ENCODE results near the gene TXNDC11. TPM values are rescaled to one million over a fixed set of nuclear protein-coding genes. Genes with fewer than 3 reads are reported as not detected.

The TXNDC11 gene
- total and polyA plus RNA-seq, 9 donors: 18.1 to 27.9 (median 22.0) TPM

DNA sequence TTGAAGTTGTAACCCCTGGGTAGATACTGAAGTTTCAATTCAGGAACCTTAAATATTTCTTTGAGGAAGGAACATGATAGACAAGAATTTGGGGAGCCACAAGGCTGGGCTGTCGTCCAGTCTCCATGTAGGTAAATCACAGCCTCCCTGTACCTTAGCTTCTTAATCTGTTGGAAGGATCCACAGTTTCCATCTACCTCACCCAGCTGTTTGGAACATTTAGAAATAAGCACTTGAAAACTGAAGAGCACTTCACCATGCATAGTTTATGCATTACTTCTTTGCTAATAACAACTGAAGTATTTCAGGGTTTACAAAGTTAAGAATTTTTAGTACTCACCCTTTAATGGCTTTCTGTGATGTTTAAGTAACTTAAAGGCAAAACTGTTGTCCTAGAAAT, 17.2 kb downstream of the TXNDC11 start:
- Histone ChIP-seq H3K4me1 (ENCODE audit: control insufficient read depth, insufficient read depth, low read length) (no peaks in the 10 kb centered on the region), H3K27ac (ENCODE audit: low read length) (no peak overlapping the region), H3K9me3 (replicated peaks; ENCODE audit: control insufficient read depth, low read depth, low read length) (no peaks in the 10 kb centered on the region), H3K36me3 (ENCODE audit: control insufficient read depth, insufficient read depth, low read length) (peaks cover 32% of the 10 kb centered on the region), H3K4me3 (ENCODE audit: low read length) (no peak overlapping the region), H3K27me3 (ENCODE audit: control insufficient read depth, insufficient read depth, low read length) (no peaks in the 10 kb centered on the region)
- DNase-seq: no peak
- WGBS (ENCODE audit: insufficient coverage): no CpG with 5 or more reads among the region's 1 CpG

DNA sequence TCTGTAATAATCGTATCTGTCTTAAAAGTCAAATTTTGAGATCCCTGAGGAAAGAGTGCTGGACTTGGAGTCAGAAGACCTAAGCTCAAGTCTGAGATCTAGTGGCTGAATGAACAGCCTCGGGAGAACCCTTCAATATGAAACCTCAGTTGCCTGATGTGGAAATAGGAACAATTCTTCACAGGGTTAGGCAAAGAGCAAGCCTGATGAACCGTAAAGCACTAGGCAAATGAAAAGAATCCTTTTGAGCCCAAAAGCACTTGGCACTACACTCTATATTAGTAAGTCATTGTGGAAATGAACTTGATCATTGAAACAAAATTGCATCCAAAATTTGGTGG, 20.2 kb downstream of the TXNDC11 start:
- WGBS (ENCODE audit: insufficient coverage): 40% methylated on average over 1 of the region's 3 CpGs
- H3K27ac ChIP-seq (ENCODE audit: low read length): no peak overlapping the region
- H3K27me3 ChIP-seq (ENCODE audit: control insufficient read depth, insufficient read depth, low read length): no peaks in the 10 kb centered on the region
- no peak for DNase-seq
- no peak overlapping the region for H3K4me3 ChIP-seq (ENCODE audit: low read length)
- no peaks in the 10 kb centered on the region for H3K4me1 ChIP-seq (ENCODE audit: control insufficient read depth, insufficient read depth, low read length)
- peaks cover 34% of the 10 kb centered on the region for H3K36me3 ChIP-seq (ENCODE audit: control insufficient read depth, insufficient read depth, low read length)
- H3K9me3 ChIP-seq (replicated peaks; ENCODE audit: control insufficient read depth, low read depth, low read length): no peaks in the 10 kb centered on the region

DNA sequence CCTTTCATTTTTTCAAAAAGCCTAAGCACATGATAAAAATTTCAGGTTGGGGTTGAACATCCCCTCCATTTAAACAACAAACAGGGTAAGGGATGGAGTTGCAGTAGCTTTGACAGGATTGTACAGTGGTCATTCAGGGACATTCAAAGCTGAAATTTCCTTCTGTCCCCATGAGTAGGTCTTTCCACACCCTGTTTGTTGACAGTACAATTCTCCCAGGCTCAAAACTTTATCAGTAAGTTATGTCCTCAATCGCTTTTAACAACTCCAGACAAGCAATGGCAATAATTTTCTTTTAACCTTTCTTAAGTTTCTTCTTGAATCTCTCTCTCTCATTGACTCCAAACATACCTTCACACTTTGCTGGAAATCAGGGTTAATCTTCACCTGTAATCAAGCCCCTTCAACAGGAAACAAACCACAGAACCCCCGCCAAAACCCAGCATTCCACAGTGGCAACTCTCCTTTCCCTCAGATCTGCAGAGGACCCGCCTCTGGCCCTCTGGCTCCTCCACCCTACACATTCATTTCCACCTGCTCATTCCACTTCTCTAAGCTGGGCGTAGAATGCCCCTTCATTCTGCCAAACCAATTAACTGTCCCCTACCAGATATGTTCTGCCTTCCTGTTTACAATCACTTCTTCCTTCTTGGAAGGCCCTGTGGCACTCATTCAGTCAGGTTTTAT, 20.7 kb downstream of the TXNDC11 start:
- H3K4me3 ChIP-seq (ENCODE audit: low read length): no peak overlapping the region
- no peak overlapping the region for H3K27ac ChIP-seq (ENCODE audit: low read length)

GRCh38 chr16:11719762-11720161, 22.9 kb downstream of the TXNDC11 start:
- peaks cover 34% of the 10 kb centered on the region for H3K36me3 ChIP-seq (ENCODE audit: control insufficient read depth, insufficient read depth, low read length)
- 100% methylated on average over 1 of the region's 4 CpGs for WGBS (ENCODE audit: insufficient coverage)
- no peak overlapping the region for H3K4me3 ChIP-seq (ENCODE audit: low read length)
- no peak for DNase-seq
- no peaks in the 10 kb centered on the region for H3K27me3 ChIP-seq (ENCODE audit: control insufficient read depth, insufficient read depth, low read length)
- no peak overlapping the region for H3K27ac ChIP-seq (ENCODE audit: low read length)
- no peaks in the 10 kb centered on the region for H3K4me1 ChIP-seq (ENCODE audit: control insufficient read depth, insufficient read depth, low read length)
- no peaks in the 10 kb centered on the region for H3K9me3 ChIP-seq (replicated peaks; ENCODE audit: control insufficient read depth, low read depth, low read length)

More for the DNA sequence above, 20.7 kb downstream of the TXNDC11 start:
- 86% methylated on average over 4 of the region's 4 CpGs for WGBS (ENCODE audit: insufficient coverage)
- no peaks in the 10 kb centered on the region for H3K4me1 ChIP-seq (ENCODE audit: control insufficient read depth, insufficient read depth, low read length)
- no peaks in the 10 kb centered on the region for H3K9me3 ChIP-seq (replicated peaks; ENCODE audit: control insufficient read depth, low read depth, low read length)
- H3K27me3 ChIP-seq (ENCODE audit: control insufficient read depth, insufficient read depth, low read length): no peaks in the 10 kb centered on the region
- peaks cover 34% of the 10 kb centered on the region for H3K36me3 ChIP-seq (ENCODE audit: control insufficient read depth, insufficient read depth, low read length)
- no peak for DNase-seq

- no peaks in the 10 kb centered on the region for H3K27me3 ChIP-seq (ENCODE audit: control insufficient read depth, insufficient read depth, low read length)
- DNase-seq: no peak
- H3K4me1 ChIP-seq (ENCODE audit: control insufficient read depth, insufficient read depth, low read length): no peaks in the 10 kb centered on the region
- peaks cover 34% of the 10 kb centered on the region for H3K36me3 ChIP-seq (ENCODE audit: control insufficient read depth, insufficient read depth, low read length)
- no peak overlapping the region for H3K27ac ChIP-seq (ENCODE audit: low read length)
- no peaks in the 10 kb centered on the region for H3K9me3 ChIP-seq (replicated peaks; ENCODE audit: control insufficient read depth, low read depth, low read length)
- no peak overlapping the region for H3K4me3 ChIP-seq (ENCODE audit: low read length)
Observed at GRCh38 chr16:11719171-11719570, 23.5 kb downstream of the TXNDC11 start.

DNA sequence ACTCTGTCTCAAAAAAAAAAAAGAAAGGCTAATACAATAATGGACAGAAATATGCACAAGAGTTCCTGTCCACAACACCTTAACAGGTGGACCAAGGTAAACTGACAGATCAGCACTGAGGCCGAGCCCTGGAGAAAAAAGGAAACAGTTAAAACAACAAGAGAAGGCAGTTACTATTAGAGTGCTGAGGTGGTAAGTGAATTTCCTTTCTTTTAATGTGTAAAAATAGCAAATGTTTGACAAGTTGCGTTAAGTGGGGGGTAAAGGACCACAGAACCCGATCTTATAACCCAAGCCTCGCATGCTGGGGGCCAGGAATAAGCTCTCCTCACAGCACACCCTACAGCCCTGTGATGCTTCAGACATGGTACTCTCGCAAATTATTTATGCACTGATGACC, 24.8 kb downstream of the TXNDC11 start:
- no peak for DNase-seq
- WGBS (ENCODE audit: insufficient coverage): no CpG with 5 or more reads among the region's 5 CpGs
- H3K4me1 ChIP-seq (ENCODE audit: control insufficient read depth, insufficient read depth, low read length): no peaks in the 10 kb centered on the region
- peaks cover 45% of the 10 kb centered on the region for H3K36me3 ChIP-seq (ENCODE audit: control insufficient read depth, insufficient read depth, low read length)
- no peaks in the 10 kb centered on the region for H3K27me3 ChIP-seq (ENCODE audit: control insufficient read depth, insufficient read depth, low read length)
- H3K9me3 ChIP-seq (replicated peaks; ENCODE audit: control insufficient read depth, low read depth, low read length): no peaks in the 10 kb centered on the region
- H3K27ac ChIP-seq (ENCODE audit: low read length): no peak overlapping the region
- H3K4me3 ChIP-seq (ENCODE audit: low read length): no peak overlapping the region

DNA sequence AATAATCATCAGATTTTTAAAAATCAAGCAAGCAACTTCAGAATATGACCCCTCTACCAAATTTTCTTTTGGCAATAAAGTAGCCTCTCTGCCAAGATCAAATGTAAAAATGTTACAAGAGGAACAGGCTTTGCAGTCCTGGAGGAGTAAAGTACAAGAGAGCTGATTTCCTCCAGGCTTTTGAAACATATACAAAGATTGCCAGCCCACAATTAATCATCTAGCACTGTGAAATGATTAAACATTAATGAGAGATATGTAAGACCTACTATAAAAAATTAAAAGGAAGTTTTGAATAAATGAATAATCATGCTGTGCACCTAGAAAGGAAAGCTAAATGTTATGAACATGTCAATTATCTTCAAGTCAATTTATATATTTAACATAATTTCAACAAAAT, 26.3 kb downstream of the TXNDC11 start:
- Histone ChIP-seq H3K4me1 (ENCODE audit: control insufficient read depth, insufficient read depth, low read length) (no peaks in the 10 kb centered on the region), H3K27ac (ENCODE audit: low read length) (no peak overlapping the region), H3K36me3 (ENCODE audit: control insufficient read depth, insufficient read depth, low read length) (peaks cover 47% of the 10 kb centered on the region), H3K9me3 (replicated peaks; ENCODE audit: control insufficient read depth, low read depth, low read length) (no peaks in the 10 kb centered on the region), H3K27me3 (ENCODE audit: control insufficient read depth, insufficient read depth, low read length) (no peaks in the 10 kb centered on the region), H3K4me3 (ENCODE audit: low read length) (no peak overlapping the region)
- no peak for DNase-seq

- 67% methylated on average over 2 of the region's 8 CpGs for WGBS (ENCODE audit: insufficient coverage)
- H3K36me3 ChIP-seq (ENCODE audit: control insufficient read depth, insufficient read depth, low read length): peaks cover 47% of the 10 kb centered on the region
- no peaks in the 10 kb centered on the region for H3K4me1 ChIP-seq (ENCODE audit: control insufficient read depth, insufficient read depth, low read length)
- no peak overlapping the region for H3K4me3 ChIP-seq (ENCODE audit: low read length)
- no peaks in the 10 kb centered on the region for H3K9me3 ChIP-seq (replicated peaks; ENCODE audit: control insufficient read depth, low read depth, low read length)
- DNase-seq: no peak
- no peak overlapping the region for H3K27ac ChIP-seq (ENCODE audit: low read length)
- H3K27me3 ChIP-seq (ENCODE audit: control insufficient read depth, insufficient read depth, low read length): no peaks in the 10 kb centered on the region
Observed at GRCh38 chr16:11715246-11715947, 27.3 kb downstream of the TXNDC11 start.

DNA sequence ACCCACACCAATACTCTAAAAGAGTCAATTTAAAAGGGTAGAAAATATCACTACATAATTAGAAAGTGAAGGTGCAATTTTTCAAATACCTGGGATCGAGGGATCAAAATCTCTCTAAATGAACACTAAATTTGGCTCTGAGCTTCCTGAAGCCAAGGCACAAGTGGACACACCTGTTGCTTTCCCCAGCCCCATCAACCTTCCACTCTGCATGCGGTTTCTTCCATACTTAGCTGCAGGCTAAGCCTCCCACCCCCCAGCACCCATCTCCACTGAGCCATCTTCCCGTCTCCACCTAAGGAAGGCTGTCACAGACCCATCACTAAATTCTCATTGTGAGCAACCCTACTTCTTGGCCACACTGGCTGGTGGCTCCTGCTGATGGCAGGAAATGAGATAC, 30.5 kb downstream of the TXNDC11 start:
- no peak for DNase-seq
- 80% methylated on average over 1 of the region's 3 CpGs for WGBS (ENCODE audit: insufficient coverage)
- H3K9me3 ChIP-seq (replicated peaks; ENCODE audit: control insufficient read depth, low read depth, low read length): no peaks in the 10 kb centered on the region
- no peak overlapping the region for H3K4me3 ChIP-seq (ENCODE audit: low read length)
- H3K27me3 ChIP-seq (ENCODE audit: control insufficient read depth, insufficient read depth, low read length): no peaks in the 10 kb centered on the region
- H3K4me1 ChIP-seq (ENCODE audit: control insufficient read depth, insufficient read depth, low read length): no peaks in the 10 kb centered on the region
- H3K27ac ChIP-seq (ENCODE audit: low read length): no peak overlapping the region
- peaks cover 33% of the 10 kb centered on the region for H3K36me3 ChIP-seq (ENCODE audit: control insufficient read depth, insufficient read depth, low read length)

DNA sequence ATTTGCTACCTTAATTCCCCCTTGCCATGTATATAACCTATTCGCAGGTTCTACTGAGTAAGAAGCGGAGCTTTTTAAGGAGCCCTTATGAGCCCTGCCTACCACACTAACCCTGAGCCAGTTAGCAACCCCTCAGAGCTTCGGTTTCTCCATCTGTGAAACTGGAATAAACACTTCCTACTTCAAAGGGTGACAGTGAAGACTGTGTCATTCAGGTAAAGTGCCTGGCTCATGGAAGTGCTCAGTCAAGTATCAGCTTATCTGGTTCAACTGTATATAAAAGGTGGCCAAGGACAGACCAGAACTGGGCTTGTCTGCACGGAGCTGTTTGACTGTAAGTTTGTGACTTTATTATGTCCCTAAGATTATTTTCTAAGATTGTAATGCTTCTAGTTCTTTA, 31.0 kb downstream of the TXNDC11 start:
- Histone ChIP-seq H3K4me1 (ENCODE audit: control insufficient read depth, insufficient read depth, low read length) (no peaks in the 10 kb centered on the region), H3K36me3 (ENCODE audit: control insufficient read depth, insufficient read depth, low read length) (peaks cover 33% of the 10 kb centered on the region), H3K27ac (ENCODE audit: low read length) (no peak overlapping the region), H3K9me3 (replicated peaks; ENCODE audit: control insufficient read depth, low read depth, low read length) (no peaks in the 10 kb centered on the region), H3K27me3 (ENCODE audit: control insufficient read depth, insufficient read depth, low read length) (no peaks in the 10 kb centered on the region), H3K4me3 (ENCODE audit: low read length) (no peak overlapping the region)
- no peak for DNase-seq
- 93% methylated on average over 2 of the region's 4 CpGs for WGBS (ENCODE audit: insufficient coverage)
